Coronary artery (tissue), 2 donors: ENCODE results near the gene TAS2R8.
"Not testable (repeated sequence)": the region's sequence is repeated elsewhere in the genome, so short reads cannot be mapped to it uniquely, and the experiment has no call there.

Experiments
- DNase-seq: peaks from one replicate; pipeline ENCODE4 v3.0.0-alpha.2; 2017; ENCODE audit warnings: low spot score
- H3K27ac ChIP-seq, 2 donors: fragments of 200-600 bp; sonication (generic); one replicate each; pipeline ENCODE4 v1.5.1; 2016 to 2019
- H3K4me3 ChIP-seq: fragments of 200-600 bp; sonication (generic); 2 replicates; pipeline ENCODE4 v1.5.1; 2016; ENCODE audit warnings: mild to moderate bottlenecking, moderate library complexity
- TF ChIP-seq, protein P1 (sequence below): fragments of 200-600 bp; sonication (generic); IDR thresholded peaks from one replicate; pipeline ENCODE4 v1.5.1; 2019; ENCODE audit warnings: antibody characterized with exemption

TAS2R8 gene

DNA sequence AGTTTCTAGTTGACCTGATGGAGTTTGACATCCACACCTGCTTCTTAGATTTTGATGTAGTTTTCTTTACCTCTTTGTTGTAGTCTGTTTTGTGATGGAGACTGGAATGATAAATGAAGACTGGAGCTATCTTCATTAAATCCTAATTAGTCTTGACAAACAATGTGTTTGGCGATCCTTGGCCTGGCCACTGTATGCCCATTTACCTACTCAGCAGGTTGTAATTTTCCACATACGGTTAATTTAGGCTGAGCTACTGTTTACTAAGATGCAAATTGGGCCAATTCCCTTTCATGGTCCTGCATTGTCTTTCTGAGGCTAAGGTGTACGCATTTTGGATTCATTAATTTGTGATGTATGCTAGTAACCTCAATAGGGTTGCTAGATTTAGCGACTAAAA is 4.5 kb downstream of the TAS2R8 start, which contains the start of gene TAS2R7:
TAS2R7 (minus strand) TSS at position 41 of the 400 bp plus-strand sequence. CDS start 57 bp downstream, outside the sequence.
- TF ChIP-seq, protein P1, sequence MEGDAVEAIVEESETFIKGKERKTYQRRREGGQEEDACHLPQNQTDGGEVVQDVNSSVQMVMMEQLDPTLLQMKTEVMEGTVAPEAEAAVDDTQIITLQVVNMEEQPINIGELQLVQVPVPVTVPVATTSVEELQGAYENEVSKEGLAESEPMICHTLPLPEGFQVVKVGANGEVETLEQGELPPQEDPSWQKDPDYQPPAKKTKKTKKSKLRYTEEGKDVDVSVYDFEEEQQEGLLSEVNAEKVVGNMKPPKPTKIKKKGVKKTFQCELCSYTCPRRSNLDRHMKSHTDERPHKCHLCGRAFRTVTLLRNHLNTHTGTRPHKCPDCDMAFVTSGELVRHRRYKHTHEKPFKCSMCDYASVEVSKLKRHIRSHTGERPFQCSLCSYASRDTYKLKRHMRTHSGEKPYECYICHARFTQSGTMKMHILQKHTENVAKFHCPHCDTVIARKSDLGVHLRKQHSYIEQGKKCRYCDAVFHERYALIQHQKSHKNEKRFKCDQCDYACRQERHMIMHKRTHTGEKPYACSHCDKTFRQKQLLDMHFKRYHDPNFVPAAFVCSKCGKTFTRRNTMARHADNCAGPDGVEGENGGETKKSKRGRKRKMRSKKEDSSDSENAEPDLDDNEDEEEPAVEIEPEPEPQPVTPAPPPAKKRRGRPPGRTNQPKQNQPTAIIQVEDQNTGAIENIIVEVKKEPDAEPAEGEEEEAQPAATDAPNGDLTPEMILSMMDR, result no peak
- Histone ChIP-seq H3K4me3 (no peak within 1 kb of the TSS), H3K27ac (no peak within 1 kb of the TSS)
- no peak for DNase-seq

DNA sequence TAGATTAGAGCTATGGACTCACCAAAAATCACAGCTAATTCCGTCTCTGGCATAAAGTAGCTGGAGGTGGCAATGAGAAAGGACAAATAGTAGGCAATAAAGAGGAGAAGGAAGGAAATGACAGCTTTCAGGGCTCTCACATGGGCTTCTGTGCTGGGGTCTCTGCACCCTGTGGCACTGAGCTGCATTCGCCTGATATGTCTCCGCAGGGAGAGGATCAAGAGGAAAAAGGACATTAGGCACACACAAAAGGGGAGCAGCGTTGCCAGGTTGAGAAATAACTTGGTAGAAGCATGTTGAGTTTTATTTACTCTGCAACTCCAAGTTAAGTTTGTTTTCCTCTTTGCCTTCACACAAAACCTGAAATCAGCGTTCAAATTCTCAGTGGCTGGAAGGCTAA is 5.3 kb downstream of the TAS2R8 start:
- TF ChIP-seq, protein P1, result no peak
- no peak for DNase-seq
- Histone ChIP-seq H3K27ac (no peak overlapping the region), H3K4me3 (no peak overlapping the region)

DNA sequence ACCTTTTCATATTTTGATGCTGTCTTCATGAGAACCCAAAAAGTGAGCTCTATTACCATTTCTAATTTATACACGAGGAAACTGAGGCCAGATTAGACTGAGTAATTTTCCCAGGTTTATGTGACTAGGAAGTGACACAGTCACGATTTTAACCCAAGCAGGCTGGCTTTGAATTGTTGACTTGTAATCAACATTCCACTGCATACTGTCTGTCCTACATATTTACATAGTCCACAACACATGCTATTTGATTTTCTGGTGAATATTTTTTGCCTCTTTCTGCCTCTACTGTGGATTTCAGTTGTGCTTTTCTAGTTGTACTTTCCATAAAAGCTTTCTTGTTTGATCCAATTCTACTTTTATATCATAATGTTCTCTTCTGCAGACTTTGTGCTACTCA is 12.9 kb downstream of the TAS2R8 start:
- Histone ChIP-seq H3K4me3 (no peak overlapping the region), H3K27ac (no peak overlapping the region)
- DNase-seq, result no peak
- TF ChIP-seq, protein P1, result no peak

DNA sequence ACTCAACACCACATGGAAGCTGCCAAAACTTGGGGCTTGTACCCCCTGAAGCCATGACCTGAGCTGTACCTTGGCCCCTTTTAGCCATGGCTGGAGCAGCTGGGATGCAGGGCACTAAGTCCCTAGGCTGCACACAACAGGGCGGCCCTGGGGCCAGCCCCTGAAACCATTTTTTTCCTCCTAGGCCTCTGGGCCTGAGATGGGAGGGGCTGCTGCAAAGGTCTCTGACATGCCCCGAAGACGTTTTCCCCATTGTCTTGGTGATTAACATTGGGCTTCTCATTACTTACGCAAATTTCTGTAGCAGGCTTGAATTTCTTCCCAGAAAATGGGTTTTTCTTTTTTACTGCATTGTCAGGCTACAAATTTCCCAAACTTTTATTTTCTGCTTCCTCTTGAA is 15.3 kb downstream of the TAS2R8 start:
- not testable (repeated sequence) for H3K4me3 ChIP-seq, DNase-seq, H3K27ac ChIP-seq

DNA sequence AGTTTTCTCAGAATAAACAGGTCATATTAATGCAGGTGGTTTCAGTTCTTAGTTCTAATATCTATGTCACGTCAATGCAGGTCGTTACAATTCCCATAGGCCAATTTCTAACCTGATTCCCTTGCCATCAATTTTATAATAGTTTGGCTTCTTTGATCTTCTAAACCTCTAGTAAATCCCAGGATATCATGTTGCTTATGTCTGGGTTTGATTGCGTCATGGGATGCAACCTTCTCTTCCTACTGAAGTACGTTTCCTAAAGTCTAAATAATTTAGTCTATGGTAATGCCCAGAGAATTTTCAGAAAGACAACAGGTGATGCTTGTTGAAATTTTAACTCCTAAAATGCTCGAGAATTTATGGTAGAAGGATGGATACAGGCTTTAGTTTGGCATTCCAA is 23.8 kb downstream of the TAS2R8 start:
- no peak overlapping the region for H3K27ac ChIP-seq
- H3K4me3 ChIP-seq, result no peak overlapping the region
- TF ChIP-seq, protein P1, result no peak
- DNase-seq, result no peak

DNA sequence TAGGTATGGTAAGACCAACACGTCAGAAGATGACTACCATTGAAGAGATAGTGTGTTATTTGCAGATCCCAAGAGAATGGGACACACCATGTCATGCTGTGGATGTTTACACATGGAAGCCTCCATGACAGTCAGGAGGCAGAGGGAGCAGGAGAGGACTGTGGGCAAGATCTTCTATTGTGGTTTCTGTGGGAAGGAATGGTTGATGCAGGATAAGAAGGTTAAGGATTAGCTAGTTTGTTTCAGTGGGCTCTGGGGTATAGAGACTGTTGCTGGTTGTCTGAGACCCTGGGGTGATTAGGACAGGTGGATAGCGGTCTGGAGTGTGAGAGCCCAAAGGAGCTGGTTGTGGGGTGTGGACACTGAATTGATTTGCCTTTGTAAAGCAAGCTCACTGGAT is 28.0 kb downstream of the TAS2R8 start:
- Histone ChIP-seq H3K4me3 (no peak overlapping the region), H3K27ac (no peak overlapping the region)
- TF ChIP-seq, protein P1, result no peak
- DNase-seq, result no peak

DNA sequence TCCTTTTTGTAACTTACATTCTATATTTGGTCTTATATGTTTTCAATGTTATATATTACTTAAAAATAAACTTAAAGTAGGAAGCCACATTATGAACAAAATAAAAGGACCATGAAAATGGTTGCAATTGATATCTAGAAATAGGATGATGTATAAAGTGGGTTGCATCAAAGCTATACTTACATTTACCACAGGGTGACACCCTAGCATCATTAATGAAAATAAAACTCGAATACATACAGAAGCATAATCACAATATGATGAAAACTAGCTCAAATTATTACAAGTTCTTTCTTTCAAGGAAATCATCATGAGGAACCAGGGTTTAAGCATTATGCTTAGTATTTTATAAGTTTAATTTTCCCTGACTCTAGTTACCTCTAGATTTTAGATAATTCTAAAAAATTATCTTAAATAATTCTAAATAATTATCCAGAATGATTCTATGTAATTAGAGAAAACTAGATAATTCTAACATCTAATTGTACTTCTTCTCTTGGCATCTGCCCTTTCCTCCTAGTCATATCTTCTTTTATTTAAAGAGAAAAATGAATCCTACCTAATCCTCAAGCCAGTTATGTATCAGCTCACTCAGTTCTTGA is 35.9 kb downstream of the TAS2R8 start:
- Histone ChIP-seq H3K4me3 (no peak overlapping the region), H3K27ac (no peak overlapping the region)
- no peak for DNase-seq
- TF ChIP-seq, protein P1, result no peak
